K562 (cell line): ENCODE measurements around the gene CALCA. TPM values are rescaled to one million over a fixed set of nuclear protein-coding genes. Genes with fewer than 3 reads are reported as not detected.

Experiments used
- ATAC-seq: fragments of 200-7000 bp; cut with Tn5 transposase; 3 replicates; pipeline ENCODE4 v1.9.1; 2020; ENCODE audit warnings: moderate library complexity
- BruUV-seq: library from RNA; stranded (reverse); fragments of 400-500 nt; replicated peaks from 2 replicates; lab custom pipeline; 2021; lab: Mats Ljungman, UMichigan
- CTCF ChIA-PET: fragments of 300-600 bp; formaldehyde crosslinking; extraction: SDS; loops from one replicate; lab custom pipeline; 2021; ENCODE audit warnings: low intra/inter-chr PET ratio; lab: Yijun Ruan, JAX
- POLR2A ChIA-PET: fragments of 300-600, 350-650 bp; sonication (Branson Sonifier 250); formaldehyde crosslinking; extraction: SDS; loops from one replicate; lab custom pipeline; 2021; ENCODE audit warnings: antibody characterized with exemption, inconsistent platforms; lab: Yijun Ruan, JAX
- DNase-seq, 4 experiments: peaks; one replicate each; pipeline versions ENCODE4 v3.0.0 to v3.0.0-alpha.2; 2011 to 2018; ENCODE audit warnings: low spot score in 3 of 4, mixed read lengths in 3 of 4; ENCODE audit errors: extremely low read depth in 1 of 4
- FAIRE-seq: peaks from 2 replicates; lab custom pipeline; 2011; peaks lifted over from hg19 to GRCh38; lab: Jason Lieb, UNC
- H2AFZ ChIP-seq: 2 replicates; pipeline ENCODE4 v1.6.0; 2011; ENCODE audit warnings: low read depth, low read length, control low read depth, inconsistent platforms
- H3K27ac ChIP-seq: fragments of 200-600 bp; 3 replicates; pipeline ENCODE4 v1.8.0; 2011; ENCODE audit warnings: low read depth, mild to moderate bottlenecking, control low read depth, inconsistent platforms, low read length, moderate library complexity, mixed read lengths; ENCODE audit errors: extremely low read depth
- H3K27me3 ChIP-seq, 2 experiments: fragments of 300-600 bp in 1 of 2; 2 replicates in 1 of 2; 3 replicates in 1 of 2; pipeline versions ENCODE4 v1.6.0 to v1.8.0; 2011; ENCODE audit warnings: inconsistent platforms in 2 of 2, low read length in 2 of 2, mild to moderate bottlenecking in 1 of 2, mixed read lengths in 1 of 2, moderate library complexity in 1 of 2; ENCODE audit not compliant: control insufficient read depth in 2 of 2, insufficient read depth in 2 of 2
- H3K36me3 ChIP-seq: fragments of 300-600 bp; 3 replicates; pipeline ENCODE4 v1.8.0; 2011; ENCODE audit warnings: mild to moderate bottlenecking, low read length, inconsistent platforms; ENCODE audit not compliant: control insufficient read depth, insufficient read depth
- H3K4me1 ChIP-seq, 2 experiments: fragments of 200-600 bp in 1 of 2; replicated peaks in 1 of 2; 2 replicates in 1 of 2; 3 replicates in 1 of 2; pipeline versions ENCODE4 v1.5.1 to v1.8.0; 2011; ENCODE audit warnings: inconsistent platforms in 2 of 2, low read length in 2 of 2, mild to moderate bottlenecking in 1 of 2, mixed read lengths in 1 of 2, moderate library complexity in 1 of 2; ENCODE audit not compliant: control insufficient read depth in 2 of 2, insufficient read depth in 2 of 2
- H3K4me2 ChIP-seq: 2 replicates; pipeline ENCODE4 v1.6.1; 2011; ENCODE audit warnings: low read length, control low read depth, inconsistent platforms, mixed read lengths; ENCODE audit not compliant: insufficient read depth
- H3K4me3 ChIP-seq: fragments of 200-600 bp; sonication (generic), shearing (Covaris generic); 2 replicates; pipeline ENCODE4 v1.5.1; 2016; ENCODE audit warnings: control low read depth, inconsistent platforms
- H3K79me2 ChIP-seq: fragments of 200-600 bp; 3 replicates; pipeline ENCODE4 v1.8.0; 2011; ENCODE audit warnings: low read length, inconsistent platforms; ENCODE audit not compliant: control insufficient read depth, insufficient read depth
- H3K9ac ChIP-seq, 2 experiments: 2 replicates each; pipeline versions ENCODE4 v1.6.0 to v1.6.1; 2011; ENCODE audit warnings: low read depth in 2 of 2, low read length in 2 of 2, control low read depth in 1 of 2, inconsistent platforms in 1 of 2, mild to moderate bottlenecking in 1 of 2, mixed read lengths in 1 of 2; ENCODE audit not compliant: insufficient read depth in 1 of 2
- H3K9me1 ChIP-seq: one replicate; pipeline ENCODE4 v1.6.0; 2011; ENCODE audit warnings: inconsistent platforms, mild to moderate bottlenecking, low read length, moderate library complexity; ENCODE audit not compliant: control insufficient read depth, insufficient read depth
- H3K9me3 ChIP-seq: replicated peaks from 2 replicates; pipeline ENCODE4 v1.5.1; 2011; ENCODE audit warnings: low read depth, low read length, inconsistent platforms; ENCODE audit not compliant: control insufficient read depth, insufficient read depth
- H4K20me1 ChIP-seq: replicated peaks from 2 replicates; pipeline ENCODE4 v1.6.1; 2011; ENCODE audit warnings: low read length, inconsistent platforms, mixed read lengths; ENCODE audit not compliant: control insufficient read depth, insufficient read depth
- DPF2 ChIP-seq: fragments of 450-650 bp; IDR thresholded peaks from 2 replicates; pipeline ENCODE4 v1.6.1; 2016
- MAFG ChIP-seq: fragments of 450-650 bp; conservative IDR thresholded peaks from 2 replicates; pipeline ENCODE4 v1.6.1; 2016; ENCODE audit warnings: missing genetic modification characterization, missing compliant biosample characterization
- WGBS: fragments of 100-300 bp; shearing (Covaris generic); methylation state at CpG from one replicate; pipeline ENCODE4 v1.1.6; 2016; ENCODE audit warnings: low coverage, mixed read lengths; ENCODE audit not compliant: insufficient coverage; ENCODE audit errors: missing lambda C conversion rate; 5-methylcytosine and 5-hydroxymethylcytosine counted together
- in situ Hi-C: fragments of 300-500 bp; cut with MboI; formaldehyde crosslinking; loops from 4 replicates; pipeline ENCODE4 v1.15.0; 2018; ENCODE audit warnings: inconsistent platforms, mixed read lengths
- intact Hi-C: fragments of 100-400 bp; cut with micrococcal nuclease; formaldehyde crosslinking; loops from 2 replicates; pipeline ENCODE4 v1.14.2; 2022
- polyA plus RNA-seq, 8 experiments: library from polyadenylated mRNA; depleted of rRNA in 4 of 8; stranded (reverse) in 5 of 8; unstranded in 3 of 8; fragments of >200 nt; fragmentation: Nextera tagmentation in 2 of 8; fragmentation: Illumina TruSeq in 1 of 8; extraction: Ambion mirVana in 2 of 8; extraction: Trizol in 1 of 8; gene quantifications; 2 replicates each; pipeline versions ENCODE4 v1.2.1 to v1.2.3, GENCODE V29; 2011 to 2014; ENCODE audit warnings: inconsistent platforms in 1 of 8, missing spikeins in 1 of 8
- total RNA-seq, 7 experiments: library from RNA; depleted of rRNA in 6 of 7; stranded (reverse); fragments of >200 nt in 6 of 7; fragmentation: Illumina TruSeq in 2 of 7; extraction: Trizol in 2 of 7; gene quantifications; 2 replicates each; pipeline versions ENCODE4 v1.2.1 to v1.2.3, GENCODE V29; 2011 to 2021; ENCODE audit warnings: low replicate concordance in 1 of 7
- TF ChIP-seq, protein P1 (sequence below): fragments of 250-450 bp; sonication (Bioruptor Pico); IDR thresholded peaks from 2 replicates; pipeline ENCODE4 v1.9.0; 2021; ENCODE audit warnings: mild to moderate bottlenecking
- TF ChIP-seq, protein P2 (sequence below): fragments of 450-650 bp; IDR thresholded peaks from 2 replicates; pipeline ENCODE4 v1.6.1; 2018; ENCODE audit not compliant: partially characterized antibody

Gene CALCA
- total and polyA plus RNA-seq, 9 of the 15 experiments (the other 6 are each of a cell fraction or from before 2014, with no cell fraction given) = 0.07 TPM; not detected in 8

DNA sequence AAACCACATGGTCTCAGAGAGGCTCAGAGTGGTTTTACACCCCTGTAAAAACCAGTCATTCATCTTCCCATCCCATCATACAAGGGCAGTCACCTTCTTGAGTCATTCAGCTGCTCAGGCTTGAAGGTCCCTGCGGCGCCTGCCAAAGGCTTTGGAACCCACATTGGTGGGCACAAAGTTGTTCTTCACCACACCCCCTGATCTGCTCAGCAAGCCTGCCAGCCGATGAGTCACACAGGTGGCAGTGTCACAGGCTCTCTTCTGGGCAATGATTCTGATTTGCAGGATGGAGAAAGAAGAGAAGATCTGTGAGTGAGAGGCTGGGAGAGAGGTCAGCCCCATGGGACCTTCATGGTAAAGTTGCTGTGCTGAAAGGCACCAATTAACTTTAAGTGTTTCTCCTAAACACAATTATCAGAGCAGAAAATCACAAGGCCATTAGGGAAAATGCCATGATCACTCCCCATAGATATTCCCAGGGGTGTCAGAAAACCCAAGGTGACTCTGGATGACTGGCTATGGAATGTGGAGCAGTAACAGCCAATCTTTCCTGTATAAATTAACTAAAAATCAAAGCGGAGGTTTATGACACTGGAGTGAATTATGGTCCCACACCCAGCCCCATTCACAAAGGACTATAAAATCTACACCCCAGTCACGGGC, 4.4 kb downstream of the CALCA start:
- 0% methylated on average over 5 of the region's 5 CpGs for WGBS
- TF ChIP-seq, protein P1, sequence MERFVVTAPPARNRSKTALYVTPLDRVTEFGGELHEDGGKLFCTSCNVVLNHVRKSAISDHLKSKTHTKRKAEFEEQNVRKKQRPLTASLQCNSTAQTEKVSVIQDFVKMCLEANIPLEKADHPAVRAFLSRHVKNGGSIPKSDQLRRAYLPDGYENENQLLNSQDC (CRISPR knock-in tag) = no peak
- TF ChIP-seq DPF2 (no peak), MAFG (tag) (no peak)
- TF ChIP-seq, protein P2, sequence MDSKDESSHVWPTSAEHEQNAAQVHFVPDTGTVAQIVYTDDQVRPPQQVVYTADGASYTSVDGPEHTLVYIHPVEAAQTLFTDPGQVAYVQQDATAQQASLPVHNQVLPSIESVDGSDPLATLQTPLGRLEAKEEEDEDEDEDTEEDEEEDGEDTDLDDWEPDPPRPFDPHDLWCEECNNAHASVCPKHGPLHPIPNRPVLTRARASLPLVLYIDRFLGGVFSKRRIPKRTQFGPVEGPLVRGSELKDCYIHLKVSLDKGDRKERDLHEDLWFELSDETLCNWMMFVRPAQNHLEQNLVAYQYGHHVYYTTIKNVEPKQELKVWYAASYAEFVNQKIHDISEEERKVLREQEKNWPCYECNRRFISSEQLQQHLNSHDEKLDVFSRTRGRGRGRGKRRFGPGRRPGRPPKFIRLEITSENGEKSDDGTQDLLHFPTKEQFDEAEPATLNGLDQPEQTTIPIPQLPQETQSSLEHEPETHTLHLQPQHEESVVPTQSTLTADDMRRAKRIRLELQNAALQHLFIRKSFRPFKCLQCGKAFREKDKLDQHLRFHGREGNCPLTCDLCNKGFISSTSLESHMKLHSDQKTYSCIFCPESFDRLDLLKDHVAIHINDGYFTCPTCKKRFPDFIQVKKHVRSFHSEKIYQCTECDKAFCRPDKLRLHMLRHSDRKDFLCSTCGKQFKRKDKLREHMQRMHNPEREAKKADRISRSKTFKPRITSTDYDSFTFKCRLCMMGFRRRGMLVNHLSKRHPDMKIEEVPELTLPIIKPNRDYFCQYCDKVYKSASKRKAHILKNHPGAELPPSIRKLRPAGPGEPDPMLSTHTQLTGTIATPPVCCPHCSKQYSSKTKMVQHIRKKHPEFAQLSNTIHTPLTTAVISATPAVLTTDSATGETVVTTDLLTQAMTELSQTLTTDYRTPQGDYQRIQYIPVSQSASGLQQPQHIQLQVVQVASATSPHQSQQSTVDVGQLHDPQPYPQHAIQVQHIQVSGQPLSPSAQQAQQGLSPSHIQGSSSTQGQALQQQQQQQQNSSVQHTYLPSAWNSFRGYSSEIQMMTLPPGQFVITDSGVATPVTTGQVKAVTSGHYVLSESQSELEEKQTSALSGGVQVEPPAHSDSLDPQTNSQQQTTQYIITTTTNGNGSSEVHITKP = no peak
- POLR2A ChIA-PET = no interaction called here
- no peak for DNase-seq
- H2AFZ ChIP-seq = no peak overlapping the region
- intact Hi-C loops = no loop called here
- in situ Hi-C loops = no loop called here
- H3K9ac ChIP-seq = no peak overlapping the region
- H3K79me2 ChIP-seq = no peaks in the 10 kb centered on the region
- no peak overlapping the region for H3K4me2 ChIP-seq
- no peak overlapping the region for H3K27ac ChIP-seq
- peaks cover 0 to 8% of the 10 kb centered on the region in 2 experiments; a peak in 2 of 5 replicates for H3K4me1 ChIP-seq
- no peak for FAIRE-seq
- H3K27me3 ChIP-seq = peaks cover 12 to 24% of the 10 kb centered on the region in 2 experiments; a peak in 4 of 5 replicates
- no peaks in the 10 kb centered on the region for H3K36me3 ChIP-seq
- BruUV-seq = no TSS peak
- no peaks in the 10 kb centered on the region for H3K9me1 ChIP-seq
- H4K20me1 ChIP-seq = no peaks in the 10 kb centered on the region
- H3K4me3 ChIP-seq = no peak overlapping the region
- CTCF ChIA-PET = no interaction called here
- no peak for ATAC-seq
- H3K9me3 ChIP-seq = no peaks in the 10 kb centered on the region
